Vagina (tissue), 2 donors: Measurements from ENCODE around the gene GATA6.

Source experiments
- POLR2A ChIP-seq, 2 donors: fragments of 450-650 bp; IDR thresholded peaks; one replicate each; pipeline ENCODE4 v1.6.1; 2017; ENCODE audit warnings: antibody characterized with exemption in 2 of 2, mild to moderate bottlenecking in 2 of 2, moderate library complexity in 2 of 2
- POLR2AphosphoS5 ChIP-seq, 2 donors: sonication (generic); formaldehyde crosslinking; IDR thresholded peaks; one replicate each; pipeline ENCODE4 v1.9.0; 2017; ENCODE audit warnings: antibody characterized with exemption in 2 of 2, mild to moderate bottlenecking in 2 of 2, low read depth in 1 of 2; ENCODE audit not compliant: insufficient read depth in 1 of 2
- TF ChIP-seq, protein P1 (sequence below), 3 experiments: fragments of 450-650 bp in 2 of 3; fragments of 200-600 bp in 1 of 3; sonication (generic) in 1 of 3; IDR thresholded peaks; one replicate each; pipeline ENCODE4 v1.5.1; 2017 to 2019; ENCODE audit warnings: antibody characterized with exemption in 3 of 3, mild to moderate bottlenecking in 2 of 3, moderate library complexity in 2 of 3

DNA sequence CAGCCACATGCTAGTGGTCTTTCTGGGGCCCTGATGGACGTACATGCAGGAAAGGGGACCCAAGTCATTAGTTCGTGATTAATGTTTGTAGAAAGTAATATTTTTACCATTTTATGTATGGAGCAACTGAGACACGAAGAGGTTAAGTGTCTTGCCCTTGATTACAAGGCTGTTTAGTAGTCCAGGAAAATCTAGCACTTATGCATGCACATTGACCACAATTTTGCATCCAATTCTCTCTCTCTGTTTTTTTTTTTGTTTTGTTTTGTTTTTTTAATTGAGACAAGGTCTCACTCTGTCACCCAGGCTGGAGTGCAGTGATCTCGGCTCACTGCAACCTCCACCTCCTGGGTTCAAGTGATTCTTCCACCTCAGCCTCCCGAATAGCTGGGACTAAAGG is 8.3 kb upstream of the GATA6 start:
- TF ChIP-seq POLR2AphosphoS5 (IDR thresholded peaks at IDR 0.05; ENCODE audit: insufficient read depth in 1 of 2, low read depth in 1 of 2) (no peak), POLR2A (IDR thresholded peaks at IDR 0.05) (no peak)
- TF ChIP-seq, protein P1, sequence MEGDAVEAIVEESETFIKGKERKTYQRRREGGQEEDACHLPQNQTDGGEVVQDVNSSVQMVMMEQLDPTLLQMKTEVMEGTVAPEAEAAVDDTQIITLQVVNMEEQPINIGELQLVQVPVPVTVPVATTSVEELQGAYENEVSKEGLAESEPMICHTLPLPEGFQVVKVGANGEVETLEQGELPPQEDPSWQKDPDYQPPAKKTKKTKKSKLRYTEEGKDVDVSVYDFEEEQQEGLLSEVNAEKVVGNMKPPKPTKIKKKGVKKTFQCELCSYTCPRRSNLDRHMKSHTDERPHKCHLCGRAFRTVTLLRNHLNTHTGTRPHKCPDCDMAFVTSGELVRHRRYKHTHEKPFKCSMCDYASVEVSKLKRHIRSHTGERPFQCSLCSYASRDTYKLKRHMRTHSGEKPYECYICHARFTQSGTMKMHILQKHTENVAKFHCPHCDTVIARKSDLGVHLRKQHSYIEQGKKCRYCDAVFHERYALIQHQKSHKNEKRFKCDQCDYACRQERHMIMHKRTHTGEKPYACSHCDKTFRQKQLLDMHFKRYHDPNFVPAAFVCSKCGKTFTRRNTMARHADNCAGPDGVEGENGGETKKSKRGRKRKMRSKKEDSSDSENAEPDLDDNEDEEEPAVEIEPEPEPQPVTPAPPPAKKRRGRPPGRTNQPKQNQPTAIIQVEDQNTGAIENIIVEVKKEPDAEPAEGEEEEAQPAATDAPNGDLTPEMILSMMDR (IDR thresholded peaks at IDR 0.05), result no peak
